GM19035 (cell line): ENCODE measurements around the gene CLEC18B.
"Not testable (repeated sequence)": the region's sequence is repeated elsewhere in the genome, so short reads cannot be mapped to it uniquely, and the experiment has no call there.

Experiments
- ATAC-seq: cut with Tn5 transposase; IDR thresholded peaks from one replicate; pipeline ENCODE4 v1.9.1; 2021; ENCODE audit not compliant: unreplicated experiment

Gene CLEC18B

DNA sequence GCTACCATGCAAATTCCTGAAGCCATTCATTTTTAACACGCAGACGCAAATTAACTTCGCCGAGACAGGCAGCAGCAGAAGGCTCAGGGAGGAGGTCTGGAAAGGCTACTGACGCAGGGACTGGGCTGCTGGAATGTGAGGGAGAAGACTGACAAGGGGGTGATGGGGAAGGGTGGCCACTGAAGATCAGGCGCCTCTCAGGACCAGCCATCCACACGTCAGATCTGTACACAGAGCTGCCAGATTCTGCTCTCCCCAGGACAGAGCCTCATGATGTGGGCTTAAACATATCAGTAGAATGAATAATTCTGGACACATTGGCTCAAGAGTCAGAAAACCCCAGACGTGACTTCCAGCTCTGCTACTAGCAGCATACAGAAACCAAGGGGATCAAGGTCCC is 25.6 kb upstream of the CLEC18B start:
- no peak for ATAC-seq

DNA sequence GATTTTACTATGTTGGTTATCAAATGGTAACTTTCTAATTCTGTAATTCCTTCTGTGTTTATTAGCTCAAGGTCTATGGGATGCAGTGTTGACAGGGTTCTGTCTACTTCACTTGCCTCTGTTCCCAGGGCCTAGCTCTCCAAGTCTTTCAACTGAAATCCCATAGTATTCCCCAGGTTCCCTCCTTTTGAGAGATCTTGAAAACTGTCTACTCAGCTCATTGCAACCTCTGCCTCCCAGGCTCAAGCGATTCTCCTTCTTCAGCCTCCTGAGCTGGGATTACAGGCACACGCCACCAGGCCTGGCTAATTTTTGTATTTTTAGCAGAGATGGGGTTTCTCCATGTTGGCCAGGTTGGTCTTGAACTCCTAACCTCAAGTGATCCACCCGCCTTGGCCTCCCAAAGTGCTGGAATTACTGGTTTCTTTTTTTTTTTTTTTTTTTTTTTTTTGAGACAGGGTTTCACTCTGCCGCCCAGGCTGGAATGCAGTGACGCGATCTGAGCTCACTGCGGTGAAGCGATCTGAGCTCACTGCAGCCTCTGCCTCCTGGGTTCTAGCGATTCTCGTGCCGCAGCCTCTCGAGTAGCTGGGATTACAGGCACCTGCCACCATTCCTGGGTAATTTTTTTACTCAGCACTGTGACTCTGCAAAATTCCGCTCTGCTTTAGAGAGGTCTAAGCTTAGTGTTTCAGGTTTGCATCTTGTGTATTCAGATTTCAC is 22.5 kb upstream of the CLEC18B start:
- ATAC-seq, result not testable (repeated sequence)

DNA sequence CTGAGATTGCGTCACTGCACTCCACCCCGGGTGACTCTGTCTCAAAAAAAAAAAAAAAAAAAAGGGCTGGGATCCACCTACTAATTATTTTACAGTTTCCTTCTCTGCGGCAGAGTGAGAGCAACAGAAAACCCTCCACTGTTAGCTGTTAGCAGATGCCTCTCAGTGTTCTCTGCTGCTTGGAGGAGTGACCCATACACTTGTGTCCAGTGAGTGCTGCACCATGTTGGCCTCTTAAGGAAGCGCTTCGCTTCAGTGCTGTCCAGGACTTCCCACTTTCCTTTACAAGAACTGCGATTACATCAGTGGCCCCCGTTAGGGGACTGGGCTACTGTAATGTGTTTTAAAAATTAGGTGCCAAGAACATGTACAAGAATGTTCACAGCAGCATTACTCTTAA is 18.4 kb upstream of the CLEC18B start:
- ATAC-seq, result no peak

DNA sequence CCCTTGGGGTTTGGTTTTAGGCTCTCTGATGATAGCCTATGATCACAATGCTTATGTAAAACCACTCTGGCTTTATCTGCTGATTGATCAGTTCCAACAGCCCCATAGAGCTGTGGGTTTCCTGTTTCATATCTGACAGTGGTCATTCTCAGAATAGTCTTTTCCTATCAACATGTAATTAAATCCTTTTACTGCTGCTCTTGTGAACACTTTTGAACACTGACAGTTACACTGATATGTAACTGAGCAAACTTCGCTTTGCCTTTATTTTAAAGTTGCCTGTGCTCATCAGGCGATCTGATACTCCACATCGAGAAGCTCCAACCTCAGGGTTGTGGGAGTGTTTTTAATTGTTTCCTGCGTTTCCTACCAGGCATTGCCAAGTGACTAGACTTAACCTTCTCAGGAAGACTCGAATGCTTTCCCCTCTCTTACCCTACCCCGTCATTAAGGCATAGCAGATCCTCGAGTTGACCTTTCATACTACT is 17.3 kb upstream of the CLEC18B start:
- ATAC-seq, result no peak

DNA sequence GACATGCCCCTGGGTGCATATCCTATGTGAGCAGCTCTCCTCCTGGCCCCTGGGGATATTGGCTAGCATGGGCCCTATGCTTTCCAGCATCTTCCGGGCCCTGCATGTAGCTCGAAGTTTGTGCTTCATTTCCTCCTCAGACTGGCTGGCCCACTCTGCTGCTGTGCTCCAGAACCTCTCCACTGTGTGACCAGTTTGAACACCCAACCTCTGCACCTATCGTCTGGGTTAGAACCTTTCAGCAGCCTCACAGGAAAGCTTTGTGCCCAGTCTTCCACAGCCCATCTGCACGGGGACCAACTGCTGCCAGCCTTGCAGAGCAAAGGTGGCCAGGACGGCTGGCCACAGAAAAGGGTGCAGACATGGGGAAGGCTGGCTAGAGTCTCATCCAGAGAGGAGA is 10.2 kb upstream of the CLEC18B start:
- ATAC-seq, result no peak

DNA sequence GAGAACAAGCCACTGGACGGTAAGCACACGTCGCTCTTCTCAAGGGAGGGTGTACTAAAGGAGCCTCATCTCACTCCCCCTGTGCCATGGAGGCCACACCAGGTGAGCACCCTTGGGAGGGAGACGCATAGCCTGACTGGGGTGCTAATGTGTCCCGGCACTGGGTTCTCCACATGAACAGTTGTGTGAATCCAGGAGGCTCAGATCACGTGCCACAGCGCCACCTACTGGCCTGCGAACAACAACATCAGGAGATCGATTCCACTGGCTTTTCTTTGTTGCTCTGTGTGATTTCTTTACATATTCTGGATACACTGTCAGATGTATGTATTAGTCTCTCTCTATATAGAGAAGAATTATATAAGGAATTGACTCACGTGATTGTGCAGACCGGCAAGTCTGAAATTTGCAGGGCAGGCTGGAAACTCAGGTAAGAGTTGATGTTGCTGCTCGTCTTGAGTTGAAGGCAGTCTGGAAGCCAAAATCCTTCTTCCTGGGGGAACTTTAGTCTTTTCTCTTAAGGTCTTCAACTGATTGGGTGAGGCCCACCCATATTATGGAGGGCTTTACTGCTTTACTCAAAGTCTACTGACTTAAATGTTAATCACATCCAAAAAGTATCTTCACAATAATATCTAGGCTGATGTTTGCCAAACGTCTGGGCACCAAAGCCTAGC is 8.9 kb upstream of the CLEC18B start:
- ATAC-seq, result peak; percentile 64

DNA sequence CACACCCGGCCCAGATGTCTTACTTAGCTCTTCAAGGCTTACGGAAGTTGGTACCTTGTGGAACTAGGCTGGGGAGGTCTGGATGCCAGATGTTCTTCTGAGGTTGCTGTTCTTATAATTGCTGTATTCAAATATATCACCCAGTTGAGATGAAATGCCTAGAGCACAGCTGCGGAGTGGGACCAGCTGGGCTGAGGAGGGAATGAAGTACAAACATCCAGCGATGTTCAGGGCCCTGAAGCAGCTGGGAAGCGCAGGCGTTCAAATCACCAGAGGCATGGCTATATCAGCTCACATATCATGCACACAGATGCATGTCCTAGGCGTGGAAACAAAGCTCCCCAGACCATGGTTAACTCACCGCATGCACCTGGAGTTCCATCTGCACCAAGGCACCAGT is 7.2 kb upstream of the CLEC18B start:
- ATAC-seq, result not testable (repeated sequence)

DNA sequence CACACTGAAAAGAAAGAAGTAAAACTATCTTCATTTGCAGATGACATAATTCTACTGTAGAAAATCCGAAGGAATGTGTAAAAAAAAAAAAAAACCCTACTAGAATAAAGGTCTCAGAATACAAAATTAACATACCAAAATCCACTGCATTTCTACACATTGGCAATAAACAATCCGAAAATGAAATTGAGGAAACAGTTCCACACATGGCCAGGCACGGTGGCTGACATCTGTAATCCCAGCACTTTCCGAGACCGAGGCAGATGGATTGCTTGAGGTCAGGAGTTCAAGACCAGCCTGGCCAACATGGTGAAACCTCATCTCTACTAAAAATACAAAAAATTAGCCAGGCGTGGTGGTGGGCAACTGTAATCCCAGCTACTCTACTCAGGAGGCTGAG is 4.5 kb upstream of the CLEC18B start:
- ATAC-seq, result not testable (repeated sequence)

DNA sequence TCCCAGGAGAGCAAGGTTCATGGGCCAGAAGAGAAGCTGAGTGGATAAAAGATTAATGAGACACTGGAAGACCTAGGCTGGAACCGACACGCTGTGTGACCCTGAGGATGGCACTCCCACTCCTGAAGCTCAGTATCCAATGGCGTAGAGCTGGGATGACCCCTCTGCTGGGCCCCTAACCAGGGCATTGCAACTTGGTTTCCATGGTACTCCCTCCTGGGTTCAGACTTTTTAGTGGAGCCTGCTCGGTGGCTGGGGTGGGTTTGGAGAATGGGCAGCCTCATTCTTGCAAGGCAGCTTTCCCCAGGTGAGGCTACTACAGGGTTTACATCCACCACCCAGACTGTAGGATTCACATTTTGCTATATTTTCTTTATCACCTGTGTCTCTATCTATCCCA is 2.4 kb upstream of the CLEC18B start:
- ATAC-seq, result not testable (repeated sequence)

DNA sequence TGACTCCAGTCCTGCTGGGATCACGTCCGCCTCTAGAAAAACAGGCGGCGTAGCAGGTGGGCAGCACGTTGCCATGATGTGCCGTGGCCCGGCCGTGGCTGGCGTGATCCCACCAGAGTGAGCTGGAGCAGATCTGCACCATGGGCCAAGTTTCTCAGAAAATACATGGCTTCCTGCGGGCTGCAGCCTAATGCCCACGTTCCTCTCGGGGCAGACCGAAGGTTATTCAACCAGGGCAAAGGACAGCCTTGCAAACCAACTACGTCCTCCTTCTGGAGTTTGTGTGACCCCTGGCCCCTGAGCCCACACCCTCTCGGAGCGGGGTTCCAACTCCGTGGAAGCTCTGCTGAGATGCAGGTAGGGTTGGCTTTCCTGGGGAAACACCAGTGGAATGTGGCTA is 808 bp upstream of the CLEC18B start:
- not testable (repeated sequence) for ATAC-seq

DNA sequence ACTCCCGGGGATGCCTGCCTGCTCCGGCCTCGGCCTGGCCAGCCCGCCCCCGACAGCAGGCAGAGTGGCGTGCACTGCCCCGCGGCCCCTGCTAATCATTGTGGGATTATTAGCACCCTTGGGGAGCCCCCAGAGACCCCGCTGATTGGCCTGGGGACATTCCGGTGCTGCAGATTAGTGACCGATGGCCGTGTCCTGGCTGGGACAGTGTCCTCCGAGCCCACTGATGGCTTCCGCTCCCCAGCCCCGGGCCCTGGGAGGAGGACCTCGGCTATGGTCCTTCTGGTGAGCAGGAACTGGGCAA is 156 bp upstream of the CLEC18B start:
- ATAC-seq, result not testable (repeated sequence)

DNA sequence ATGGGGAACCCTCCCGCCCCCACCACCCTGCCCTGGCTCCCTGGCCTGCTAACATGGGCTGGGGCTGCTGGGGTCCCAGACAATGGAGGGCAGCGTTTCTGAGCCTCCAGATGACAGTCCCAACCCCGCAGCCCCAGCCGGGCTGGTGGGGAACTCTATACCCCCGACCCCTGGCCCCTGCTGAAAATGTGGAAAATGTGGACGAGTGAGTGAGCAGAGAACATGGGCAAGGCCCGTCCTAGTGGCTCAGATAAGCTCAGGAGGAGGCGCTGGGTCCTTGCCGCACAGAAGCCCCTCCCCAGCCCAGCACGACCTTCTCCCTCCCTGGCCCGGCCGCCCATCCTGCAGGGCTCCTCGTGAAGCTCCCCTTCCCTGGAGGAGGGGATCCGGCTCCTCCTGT is 1.5 kb downstream of the CLEC18B start:
- ATAC-seq, result not testable (repeated sequence)

DNA sequence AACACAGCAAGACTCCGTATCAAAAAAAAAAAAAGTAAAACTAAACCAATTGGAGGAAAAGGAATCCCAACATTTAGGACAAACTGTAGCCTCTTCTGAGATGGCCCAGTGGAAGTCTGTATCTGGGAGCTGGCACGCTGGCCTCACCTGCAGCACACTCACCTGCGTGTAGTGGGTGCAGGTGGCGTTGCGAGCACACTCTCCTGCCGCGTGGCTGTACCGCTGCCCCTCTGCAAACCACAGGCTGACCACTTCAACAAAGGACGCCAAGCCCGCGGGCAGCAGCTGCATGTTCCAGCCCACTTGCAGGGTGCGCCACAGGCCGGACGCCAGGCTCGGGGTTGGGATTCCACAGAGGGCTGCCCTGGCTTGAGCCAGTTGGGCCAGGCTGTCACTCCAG is 3.4 kb downstream of the CLEC18B start:
- not testable (repeated sequence) for ATAC-seq

DNA sequence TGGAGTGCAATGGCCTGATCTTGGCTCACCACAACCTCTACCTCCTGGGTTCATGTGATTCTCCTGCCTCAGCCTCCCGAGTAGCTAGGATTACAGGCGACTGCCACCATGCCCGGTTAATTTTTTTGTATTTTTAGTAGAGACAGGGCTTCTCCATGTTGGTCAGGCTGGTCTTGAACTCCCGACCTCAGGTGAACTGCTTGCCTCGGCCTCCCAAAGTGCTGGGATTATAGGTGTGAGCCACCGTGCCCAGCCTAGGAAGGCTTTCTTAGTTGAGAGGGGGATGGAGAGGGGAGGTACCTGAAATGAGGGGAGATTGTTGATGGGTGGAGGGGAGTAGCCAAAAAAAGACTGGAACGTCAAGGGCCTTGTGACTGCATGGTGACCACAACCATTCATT is 7.4 kb downstream of the CLEC18B start:
- ATAC-seq, result not testable (repeated sequence)

DNA sequence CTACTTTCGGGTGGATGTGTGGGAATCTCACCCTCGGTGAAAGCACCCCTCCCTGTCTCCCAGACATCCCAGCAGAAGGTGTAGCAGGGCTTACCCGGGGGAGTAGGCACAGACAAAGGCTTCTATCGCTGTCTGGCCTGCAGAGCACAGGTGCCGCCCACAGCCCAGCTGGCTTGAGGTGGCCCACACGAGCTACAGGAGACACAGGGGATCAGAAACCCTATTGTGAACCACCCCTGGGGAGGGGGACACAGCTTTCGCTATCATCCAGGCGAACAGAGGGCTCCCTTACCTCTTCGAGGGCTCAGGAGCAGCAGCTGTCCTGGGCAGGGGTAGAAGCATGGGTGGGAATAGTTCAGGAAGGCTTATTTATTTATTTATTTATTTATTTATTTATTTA is 7.8 kb downstream of the CLEC18B start:
- ATAC-seq, result not testable (repeated sequence)

DNA sequence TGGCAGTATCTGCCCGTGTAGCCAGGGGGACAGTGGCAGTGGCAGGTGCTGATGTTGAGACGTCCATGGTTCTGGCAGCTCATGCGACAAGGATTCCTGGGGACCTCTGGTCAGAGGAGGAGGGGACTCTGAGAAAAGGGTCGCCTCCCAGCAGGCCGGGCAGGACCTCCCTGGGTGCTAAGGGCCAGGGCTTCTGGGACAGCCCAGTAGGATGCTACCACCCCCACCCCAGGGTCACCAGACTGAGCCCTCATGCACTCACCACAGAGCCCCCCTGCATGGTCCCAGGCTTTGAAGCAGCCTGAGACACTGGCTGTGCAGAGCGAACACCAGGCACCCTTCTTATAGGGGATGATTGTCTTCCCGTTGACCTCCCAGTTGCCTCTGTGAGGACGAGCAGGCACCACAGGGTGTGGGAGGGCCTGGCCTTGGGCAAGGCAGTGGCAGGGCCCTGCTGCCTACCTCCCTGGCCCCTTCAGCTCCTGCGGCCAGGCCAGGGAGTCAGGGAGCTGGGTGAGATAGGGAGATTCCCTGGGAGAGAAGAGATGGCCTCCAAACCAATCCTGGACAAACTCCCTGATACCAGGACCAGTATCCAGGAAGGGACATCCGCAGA is 8.4 kb downstream of the CLEC18B start:
- ATAC-seq, result not testable (repeated sequence)

DNA sequence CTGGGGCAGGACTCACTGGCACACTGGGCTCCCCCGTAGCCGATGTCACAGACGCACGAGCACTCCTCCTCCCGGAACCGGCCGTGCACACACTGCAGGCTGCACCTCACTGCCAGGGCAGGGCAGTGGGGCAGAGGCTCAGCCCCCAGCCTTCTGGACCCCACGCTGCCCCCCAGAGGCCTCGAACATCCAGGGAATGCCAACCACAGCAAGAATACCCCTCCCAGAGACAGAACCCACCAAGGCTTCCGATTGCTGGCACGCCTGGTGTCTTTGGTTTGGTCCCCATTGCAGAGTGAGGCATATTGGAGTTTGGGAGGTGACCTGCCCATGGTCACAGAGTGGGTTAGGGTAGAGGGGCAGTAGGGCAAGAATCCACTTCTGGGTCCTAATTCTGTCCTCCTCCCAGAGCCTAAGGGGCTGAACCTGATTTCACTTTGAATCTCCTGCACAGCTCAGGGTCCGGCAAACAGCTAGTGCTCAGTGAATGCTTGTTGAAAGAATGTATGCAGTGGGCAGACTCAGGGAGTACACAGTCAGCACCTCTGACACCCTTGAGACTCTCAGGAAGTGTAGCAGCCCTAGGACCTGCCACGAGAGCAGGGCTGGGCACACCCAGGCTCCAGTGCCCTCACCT is 9.0 kb downstream of the CLEC18B start:
- ATAC-seq, result not testable (repeated sequence)

DNA sequence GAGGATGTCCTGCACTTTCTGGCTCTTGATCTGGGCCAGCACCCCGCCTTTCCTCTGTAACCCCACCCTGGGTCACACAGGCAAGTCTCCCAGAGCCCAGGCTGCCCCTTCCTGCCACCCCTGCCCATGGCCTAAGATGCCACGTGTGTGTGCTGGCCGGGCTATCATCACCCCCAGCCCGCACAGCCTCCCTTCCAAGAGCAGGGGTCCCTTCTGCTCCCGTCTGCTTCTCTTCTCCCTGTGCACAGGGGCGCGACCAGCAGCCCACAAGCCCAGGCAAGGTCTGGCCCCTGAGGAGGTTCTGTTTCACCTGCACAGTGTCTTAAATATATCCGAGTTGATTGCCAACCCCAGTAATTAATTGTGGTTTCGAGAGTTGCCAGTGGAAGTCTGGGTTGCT is 10.3 kb downstream of the CLEC18B start:
- ATAC-seq, result not testable (repeated sequence)

DNA sequence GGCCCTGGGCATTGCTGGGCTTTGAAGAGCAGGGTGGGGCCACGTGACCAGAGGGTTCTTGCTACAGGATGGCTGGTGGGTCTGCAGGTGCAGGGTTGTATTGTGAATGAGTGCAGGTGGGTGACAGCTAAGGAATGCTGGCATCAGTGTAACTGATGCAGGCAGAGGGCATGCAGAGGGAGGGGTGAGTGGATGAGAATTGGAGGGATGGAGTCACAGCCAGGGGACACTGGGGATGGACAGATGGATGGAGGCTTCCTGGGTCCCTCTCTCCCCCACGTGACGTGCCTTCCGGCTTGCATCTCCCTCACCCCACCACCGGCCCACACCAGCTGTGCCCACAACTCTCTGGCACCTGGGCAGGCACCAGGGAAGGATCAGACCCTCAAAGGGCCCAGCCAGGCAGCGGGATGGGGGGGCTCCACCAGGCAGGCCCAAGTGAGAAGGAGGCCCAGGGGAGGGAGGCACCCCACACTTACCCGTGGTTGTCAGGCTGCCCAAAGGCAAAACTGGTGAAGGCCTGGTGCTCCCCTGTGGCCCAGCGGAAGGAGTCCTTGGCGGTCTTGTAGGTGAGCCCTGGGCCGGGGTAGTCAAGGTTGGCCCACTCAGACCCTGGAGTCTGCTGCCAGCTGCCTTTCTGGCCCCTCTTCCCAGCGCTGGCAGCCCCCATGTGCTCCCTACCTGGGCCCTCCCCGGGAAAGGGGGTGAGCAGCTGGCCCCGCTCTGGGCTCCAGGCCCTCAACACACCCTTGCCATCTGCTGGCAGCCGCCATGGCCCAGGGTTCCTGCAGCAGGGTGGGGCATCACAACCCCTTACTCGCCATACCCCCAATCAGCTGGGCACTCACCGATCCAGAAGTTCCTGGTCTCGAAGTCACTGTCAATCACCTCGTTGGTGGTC is 11.0 kb downstream of the CLEC18B start:
- not testable (repeated sequence) for ATAC-seq

DNA sequence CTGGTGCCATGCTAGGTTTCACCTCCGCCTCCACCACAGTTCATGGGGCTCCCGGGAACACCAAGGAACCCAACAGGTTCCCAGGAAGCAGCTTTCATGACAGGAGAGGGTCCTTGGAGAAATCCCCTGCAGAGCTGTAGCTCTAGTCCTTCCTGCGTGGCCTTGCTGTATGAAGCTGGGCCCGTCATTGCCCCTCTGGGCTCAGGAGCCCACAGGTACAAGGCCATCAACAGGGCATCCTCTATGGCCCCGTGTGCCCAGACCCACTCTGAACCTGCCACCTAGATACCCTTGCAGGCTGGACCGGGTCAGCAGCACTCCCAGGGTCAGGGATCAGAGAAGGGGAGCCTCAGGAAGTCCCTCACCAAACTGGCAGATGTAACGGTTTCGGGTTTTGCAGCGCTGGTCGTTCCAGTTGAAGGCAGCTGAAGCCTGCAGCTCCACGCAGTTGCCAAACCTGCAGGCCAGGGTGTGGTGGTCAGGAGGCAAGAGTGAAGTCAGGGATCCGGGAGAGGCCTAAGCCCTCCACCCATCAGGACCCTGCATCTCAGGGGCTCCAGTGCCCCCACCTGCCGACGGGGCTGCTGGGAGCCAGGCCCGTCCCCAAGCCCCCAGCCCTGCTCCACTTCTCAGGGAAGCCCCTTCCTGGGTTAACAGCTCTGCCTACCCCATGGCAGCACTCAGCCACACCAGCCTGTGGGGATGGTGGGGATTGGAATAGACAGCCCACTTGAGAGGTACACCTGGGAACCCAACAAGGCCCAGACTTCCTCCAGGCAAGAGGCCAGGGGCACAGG is 11.9 kb downstream of the CLEC18B start:
- not testable (repeated sequence) for ATAC-seq
